Measurements from ENCODE around the gene CD164L2.

- TF ChIP-seq, protein P1, sequence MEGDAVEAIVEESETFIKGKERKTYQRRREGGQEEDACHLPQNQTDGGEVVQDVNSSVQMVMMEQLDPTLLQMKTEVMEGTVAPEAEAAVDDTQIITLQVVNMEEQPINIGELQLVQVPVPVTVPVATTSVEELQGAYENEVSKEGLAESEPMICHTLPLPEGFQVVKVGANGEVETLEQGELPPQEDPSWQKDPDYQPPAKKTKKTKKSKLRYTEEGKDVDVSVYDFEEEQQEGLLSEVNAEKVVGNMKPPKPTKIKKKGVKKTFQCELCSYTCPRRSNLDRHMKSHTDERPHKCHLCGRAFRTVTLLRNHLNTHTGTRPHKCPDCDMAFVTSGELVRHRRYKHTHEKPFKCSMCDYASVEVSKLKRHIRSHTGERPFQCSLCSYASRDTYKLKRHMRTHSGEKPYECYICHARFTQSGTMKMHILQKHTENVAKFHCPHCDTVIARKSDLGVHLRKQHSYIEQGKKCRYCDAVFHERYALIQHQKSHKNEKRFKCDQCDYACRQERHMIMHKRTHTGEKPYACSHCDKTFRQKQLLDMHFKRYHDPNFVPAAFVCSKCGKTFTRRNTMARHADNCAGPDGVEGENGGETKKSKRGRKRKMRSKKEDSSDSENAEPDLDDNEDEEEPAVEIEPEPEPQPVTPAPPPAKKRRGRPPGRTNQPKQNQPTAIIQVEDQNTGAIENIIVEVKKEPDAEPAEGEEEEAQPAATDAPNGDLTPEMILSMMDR (IDR thresholded peaks at IDR 0.05) = no peak
- no peak for TF ChIP-seq POLR2A (IDR thresholded peaks at IDR 0.05)
Observed at GRCh38 chr1:27338751-27339150, 44.4 kb downstream of the CD164L2 start.
